ENCODE data around the gene PLCXD1.

GRCh38 chrX:255923-256331, 25.3 kb upstream of the PLCXD1 start:
- TF ChIP-seq CTCF (IDR thresholded peaks at IDR 0.05) = no peak
- TF ChIP-seq POLR2A (IDR thresholded peaks at IDR 0.05) = no peak

Measured in prostate gland (tissue), 2 donors.